SK-N-MC (cell line): Measurements from ENCODE around the gene MESD.

ENCODE experiments used
- DNase-seq: peaks from one replicate; pipeline ENCODE4 v3.0.0-alpha.2; 2011; ENCODE audit warnings: low read depth, low spot score
- H3K27ac ChIP-seq: fragments of 200-600 bp; sonication (generic); 2 replicates; pipeline ENCODE4 v1.5.1; 2016; ENCODE audit warnings: mixed run types
- H3K36me3 ChIP-seq: fragments of 200-600 bp; sonication (generic); 2 replicates; pipeline ENCODE4 v1.6.1; 2017; ENCODE audit warnings: antibody characterized with exemption, low read length, mixed read lengths; ENCODE audit not compliant: insufficient read depth
- H3K4me3 ChIP-seq: fragments of 200-600 bp; sonication (generic); 2 replicates; pipeline ENCODE4 v1.5.1; 2016
- H3K9ac ChIP-seq: fragments of 200-600 bp; sonication (generic); 2 replicates; pipeline ENCODE4 v1.8.0; 2017; ENCODE audit warnings: mixed run types, mixed read lengths; ENCODE audit not compliant: insufficient read length
- H3K9me3 ChIP-seq: fragments of 200-600 bp; sonication (generic); 2 replicates; pipeline ENCODE4 v1.6.1; 2017; ENCODE audit warnings: low read depth, mild to moderate bottlenecking, antibody characterized with exemption, low read length, moderate library complexity, mixed read lengths
- EZH2 ChIP-seq: fragments of 200-600 bp; sonication (generic); IDR thresholded peaks from one replicate; pipeline ENCODE4 v1.6.1; 2017; ENCODE audit warnings: antibody characterized with exemption
- FOXP2 ChIP-seq: optimal IDR thresholded peaks from 2 replicates; pipeline ENCODE3; 2011; ENCODE audit warnings: mild to moderate bottlenecking, moderate library complexity; ENCODE audit not compliant: insufficient read depth; ENCODE audit errors: extremely low read length, control extremely low read depth
- POLR2AphosphoS5 ChIP-seq: IDR thresholded peaks from 2 replicates; pipeline ENCODE4 v1.6.1; 2012; ENCODE audit warnings: mild to moderate bottlenecking, low read depth, low read length, borderline replicate concordance

The MESD gene

GRCh38 chr15:80921736-80922410 is 67.7 kb downstream of the MESD start:
- Histone ChIP-seq H3K27ac (no peak overlapping the region), H3K9me3 (no peaks in the 10 kb centered on the region), H3K9ac (no peak overlapping the region), H3K36me3 (no peaks in the 10 kb centered on the region), H3K4me3 (no peak overlapping the region)
- TF ChIP-seq EZH2 (no peak), POLR2AphosphoS5 (no peak), FOXP2 (no peak)
- no peak for DNase-seq

GRCh38 chr15:80920271-80920699 is 69.3 kb downstream of the MESD start:
- H3K9ac ChIP-seq, result no peak overlapping the region
- H3K36me3 ChIP-seq, result no peaks in the 10 kb centered on the region
- H3K4me3 ChIP-seq, result no peak overlapping the region
- H3K9me3 ChIP-seq, result no peaks in the 10 kb centered on the region
- H3K27ac ChIP-seq, result no peak overlapping the region
- TF ChIP-seq FOXP2 (no peak), EZH2 (no peak), POLR2AphosphoS5 (no peak)
- no peak for DNase-seq

- no peaks in the 10 kb centered on the region for H3K9me3 ChIP-seq
- TF ChIP-seq EZH2, result no peak
- TF ChIP-seq POLR2AphosphoS5, result no peak
- TF ChIP-seq FOXP2, result no peak
- no peak overlapping the region for H3K27ac ChIP-seq
- H3K4me3 ChIP-seq, result no peak overlapping the region
- no peak overlapping the region for H3K9ac ChIP-seq
- DNase-seq, result no peak
- H3K36me3 ChIP-seq, result no peaks in the 10 kb centered on the region
These were observed 71.3 kb downstream of the MESD start for GRCh38 chr15:80918196-80918783.

GRCh38 chr15:80916056-80916455 is 73.6 kb downstream of the MESD start:
- Histone ChIP-seq H3K36me3 (no peaks in the 10 kb centered on the region), H3K27ac (no peak overlapping the region), H3K9ac (no peak overlapping the region)

GRCh38 chr15:80915472-80915871 is 74.1 kb downstream of the MESD start:
- TF ChIP-seq POLR2AphosphoS5, result no peak
- TF ChIP-seq FOXP2, result no peak
- no peak for TF ChIP-seq EZH2
- H3K9ac ChIP-seq, result no peak overlapping the region
- no peak for DNase-seq

More at GRCh38 chr15:80916056-80916455, 73.6 kb downstream of the MESD start:
- Histone ChIP-seq H3K9me3 (no peaks in the 10 kb centered on the region), H3K4me3 (no peak overlapping the region)
- TF ChIP-seq EZH2 (no peak), FOXP2 (no peak), POLR2AphosphoS5 (no peak)
- no peak for DNase-seq

GRCh38 chr15:80913541-80913940 is 76.1 kb downstream of the MESD start:
- H3K36me3 ChIP-seq, result no peaks in the 10 kb centered on the region
- TF ChIP-seq POLR2AphosphoS5 (no peak), EZH2 (no peak), FOXP2 (no peak)
- H3K4me3 ChIP-seq, result no peak overlapping the region
- no peak overlapping the region for H3K27ac ChIP-seq
- no peak for DNase-seq
- H3K9me3 ChIP-seq, result no peaks in the 10 kb centered on the region
- no peak overlapping the region for H3K9ac ChIP-seq

More at GRCh38 chr15:80915472-80915871, 74.1 kb downstream of the MESD start:
- H3K9me3 ChIP-seq, result no peaks in the 10 kb centered on the region
- no peak overlapping the region for H3K27ac ChIP-seq
- no peak overlapping the region for H3K4me3 ChIP-seq
- no peaks in the 10 kb centered on the region for H3K36me3 ChIP-seq

- no peak for DNase-seq
- Histone ChIP-seq H3K9ac (no peak overlapping the region), H3K27ac (no peak overlapping the region), H3K9me3 (no peaks in the 10 kb centered on the region), H3K36me3 (no peaks in the 10 kb centered on the region), H3K4me3 (no peak overlapping the region)
- no peak for TF ChIP-seq POLR2AphosphoS5
- no peak for TF ChIP-seq EZH2
- no peak for TF ChIP-seq FOXP2
These were observed 76.9 kb downstream of the MESD start for GRCh38 chr15:80912673-80913072.

- Histone ChIP-seq H3K36me3 (no peaks in the 10 kb centered on the region), H3K9ac (no peak overlapping the region), H3K27ac (no peak overlapping the region), H3K4me3 (no peak overlapping the region), H3K9me3 (no peaks in the 10 kb centered on the region)
- DNase-seq, result no peak
- TF ChIP-seq POLR2AphosphoS5 (no peak), FOXP2 (no peak), EZH2 (no peak)
These were observed 77.8 kb downstream of the MESD start for GRCh38 chr15:80911821-80912220.
